Endodermal cell (in vitro differentiated cells): ENCODE results near the gene KBTBD13. TPM values are rescaled to one million over a fixed set of nuclear protein-coding genes. Genes with fewer than 3 reads are reported as not detected.
A peak's percentile ranks its signal among the peaks of the same experiment; 100 is the strongest.
"Not testable (repeated sequence)": the region's sequence is repeated elsewhere in the genome, so short reads cannot be mapped to it uniquely, and the experiment has no call there.

Experiments
- DNase-seq: peaks from one replicate; pipeline ENCODE4 v3.0.0-alpha.2; 2017
- H3K27ac ChIP-seq: 2 replicates; pipeline ENCODE4 v1.5.1; 2013; ENCODE audit warnings: mild to moderate bottlenecking, low read depth, low read length, moderate library complexity
- H3K27me3 ChIP-seq: 2 replicates; pipeline ENCODE4 v1.6.1; 2013; ENCODE audit warnings: mild to moderate bottlenecking, low read length, moderate library complexity; ENCODE audit not compliant: insufficient read depth, control insufficient read depth, poor library complexity, severe bottlenecking
- H3K36me3 ChIP-seq: 2 replicates; pipeline ENCODE4 v1.7.0; 2013; ENCODE audit warnings: mild to moderate bottlenecking, low read length, moderate library complexity; ENCODE audit not compliant: control insufficient read depth, insufficient read depth
- H3K4me1 ChIP-seq: one replicate; pipeline ENCODE4 v1.7.0; 2013; ENCODE audit warnings: low read length; ENCODE audit not compliant: control insufficient read depth, insufficient read depth
- H3K4me3 ChIP-seq: 2 replicates; pipeline ENCODE4 v1.5.1; 2013; ENCODE audit warnings: mild to moderate bottlenecking, low read length, moderate library complexity
- H3K9ac ChIP-seq: 2 replicates; pipeline ENCODE4 v1.6.1; 2013; ENCODE audit warnings: mild to moderate bottlenecking, low read length, moderate library complexity; ENCODE audit not compliant: poor library complexity, severe bottlenecking; ENCODE audit errors: extremely low read depth
- H3K9me3 ChIP-seq: 2 replicates; pipeline ENCODE4 v1.6.1; 2013; ENCODE audit warnings: mild to moderate bottlenecking, low read length, moderate library complexity; ENCODE audit not compliant: control insufficient read depth
- H3K27ac Mint-ChIP-seq: 2 replicates; pipeline ENCODE4 v1.8.0; 2020; ENCODE audit warnings: mixed read lengths
- H3K27me3 Mint-ChIP-seq: 2 replicates; pipeline ENCODE4 v1.8.0; 2021; ENCODE audit warnings: mild to moderate bottlenecking, mixed read lengths; ENCODE audit not compliant: insufficient read depth
- H3K36me3 Mint-ChIP-seq: 2 replicates; pipeline ENCODE4 v1.8.0; 2020; ENCODE audit warnings: low read depth, mixed read lengths
- H3K4me1 Mint-ChIP-seq: 2 replicates; pipeline ENCODE4 v1.8.0; 2020; ENCODE audit warnings: mixed read lengths
- H3K4me3 Mint-ChIP-seq: 2 replicates; pipeline ENCODE4 v1.8.0; 2020; ENCODE audit warnings: mild to moderate bottlenecking, moderate library complexity, mixed read lengths
- H3K9me3 Mint-ChIP-seq: 2 replicates; pipeline ENCODE4 v1.8.0; 2020; ENCODE audit warnings: mild to moderate bottlenecking, mixed read lengths
- CTCF ChIP-seq: fragments of 200-600 bp; sonication (generic); conservative IDR thresholded peaks from 2 replicates; pipeline ENCODE4 v1.5.0; 2021; ENCODE audit warnings: antibody characterized with exemption, mild to moderate bottlenecking
- WGBS, 2 experiments: methylation state at CpG; one replicate each; pipeline versions ENCODE4 v1.1.5 to v1.1.7; 2013; ENCODE audit warnings: missing lambda C conversion rate in 2 of 2, mixed read lengths in 1 of 2; ENCODE audit not compliant: insufficient coverage in 1 of 2, insufficient read length in 1 of 2; 5-methylcytosine and 5-hydroxymethylcytosine counted together
- total RNA-seq, 2 donors: library from RNA; stranded (reverse); fragmentation: NEBNext Ultra II Directional in 1 of 2; extraction: Animal tissue kit (Norgen Biotek cat#: 25700) in 1 of 2; gene quantifications; 2 replicates in 1 of 2; 3 replicates in 1 of 2; pipeline ENCODE4 v1.2.1, GENCODE V29; 2021

KBTBD13 gene
- total RNA-seq, 2 donors from 2014 or later, result not detected

GRCh38 chr15:65040461-65040860, 36.1 kb upstream of the KBTBD13 start:
- Histone ChIP-seq H3K4me1 (no peaks in the 10 kb centered on the region), H3K9ac (no peak overlapping the region), H3K27me3 (no peaks in the 10 kb centered on the region), H3K9me3 (no peaks in the 10 kb centered on the region), H3K36me3 (no peaks in the 10 kb centered on the region), H3K4me3 (no peak overlapping the region), H3K27ac (no peak overlapping the region)
- Mint-ChIP-seq H3K4me1 (no peaks in the 10 kb centered on the region), H3K36me3 (no peaks in the 10 kb centered on the region), H3K27me3 (peaks cover 4% of the 10 kb centered on the region), H3K4me3 (no peak overlapping the region), H3K27ac (no peak overlapping the region), H3K9me3 (no peaks in the 10 kb centered on the region)
- 95 to 100% methylated on average over 2 to 4 of the region's 6 CpGs for WGBS, 2 experiments
- no peak for TF ChIP-seq CTCF
- DNase-seq, result peak; percentile 13

- H3K4me3 ChIP-seq, result no peak overlapping the region
- H3K27me3 Mint-ChIP-seq, result peaks cover 4% of the 10 kb centered on the region
- H3K4me3 Mint-ChIP-seq, result no peak overlapping the region
- H3K27ac Mint-ChIP-seq, result no peak overlapping the region
- H3K4me1 ChIP-seq, result no peaks in the 10 kb centered on the region
- H3K36me3 Mint-ChIP-seq, result no peaks in the 10 kb centered on the region
- H3K4me1 Mint-ChIP-seq, result no peaks in the 10 kb centered on the region
- no peaks in the 10 kb centered on the region for H3K36me3 ChIP-seq
- WGBS, 2 experiments, result 94 to 95% methylated on average over 2 of the region's 2 CpGs
- no peak overlapping the region for H3K27ac ChIP-seq
- H3K9me3 ChIP-seq, result no peaks in the 10 kb centered on the region
- TF ChIP-seq CTCF, result no peak
- no peaks in the 10 kb centered on the region for H3K9me3 Mint-ChIP-seq
- no peak overlapping the region for H3K9ac ChIP-seq
- H3K27me3 ChIP-seq, result no peaks in the 10 kb centered on the region
- peak; percentile 2 for DNase-seq
These were observed 34.8 kb upstream of the KBTBD13 start for GRCh38 chr15:65041787-65042186.

GRCh38 chr15:65042776-65043327, 33.7 kb upstream of the KBTBD13 start:
- no peaks in the 10 kb centered on the region for H3K4me1 ChIP-seq
- H3K27ac ChIP-seq, result no peak overlapping the region
- TF ChIP-seq CTCF, result no peak
- Mint-ChIP-seq H3K9me3 (no peaks in the 10 kb centered on the region), H3K27ac (no peak overlapping the region), H3K36me3 (no peaks in the 10 kb centered on the region), H3K27me3 (peaks cover 4% of the 10 kb centered on the region), H3K4me1 (no peaks in the 10 kb centered on the region), H3K4me3 (no peak overlapping the region)
- no peak overlapping the region for H3K4me3 ChIP-seq
- no peaks in the 10 kb centered on the region for H3K36me3 ChIP-seq
- WGBS, 2 experiments, result 82 to 89% methylated on average over 3 to 4 of the region's 4 CpGs
- DNase-seq, result peak; percentile 27
- H3K27me3 ChIP-seq, result no peaks in the 10 kb centered on the region
- H3K9ac ChIP-seq, result no peak overlapping the region
- no peaks in the 10 kb centered on the region for H3K9me3 ChIP-seq

GRCh38 chr15:65044218-65044617, 32.3 kb upstream of the KBTBD13 start:
- not testable (repeated sequence) for H3K27me3 Mint-ChIP-seq, H3K4me3 ChIP-seq, DNase-seq, H3K4me1 Mint-ChIP-seq, H3K9ac ChIP-seq, H3K9me3 ChIP-seq, H3K27ac ChIP-seq, H3K27ac Mint-ChIP-seq, H3K4me3 Mint-ChIP-seq, H3K4me1 ChIP-seq, H3K36me3 ChIP-seq, H3K36me3 Mint-ChIP-seq, H3K27me3 ChIP-seq, H3K9me3 Mint-ChIP-seq
- WGBS, 2 experiments, result 92 to 100% methylated on average over 2 to 5 of the region's 5 CpGs
